HepG2 (cell line): ENCODE results near the gene FSD2. TPM values are rescaled to one million over a fixed set of nuclear protein-coding genes. Genes with fewer than 3 reads are reported as not detected.
A peak's percentile ranks its signal among the peaks of the same experiment; 100 is the strongest.

Experiments
- FOXK2 ChIP-seq: fragments of 450-650 bp; IDR thresholded peaks from 2 replicates; pipeline ENCODE4 v1.6.1; 2016
- GZF1 ChIP-seq: sonication (generic); formaldehyde crosslinking; IDR thresholded peaks from 2 replicates; pipeline ENCODE4 v1.5.1; 2020; ENCODE audit warnings: mild to moderate bottlenecking, missing genetic modification reagents
- IRF1 ChIP-seq: sonication (generic); formaldehyde crosslinking; IDR thresholded peaks from 2 replicates; pipeline ENCODE4 v1.4.0; 2020; ENCODE audit warnings: low read depth, mild to moderate bottlenecking, missing genetic modification reagents
- JUND ChIP-seq: sonication (generic); formaldehyde crosslinking; IDR thresholded peaks from 2 replicates; pipeline ENCODE4 v1.8.0; 2022; ENCODE audit warnings: mild to moderate bottlenecking, missing genetic modification reagents
- POGZ ChIP-seq: sonication (generic); formaldehyde crosslinking; IDR thresholded peaks from 2 replicates; pipeline ENCODE4 v1.4.0; 2020; ENCODE audit warnings: mild to moderate bottlenecking, missing genetic modification reagents
- RCOR2 ChIP-seq: IDR thresholded peaks from 2 replicates; pipeline ENCODE4 v1.6.1; 2016; ENCODE audit warnings: missing biosample characterization, missing genetic modification reagents
- SKIL ChIP-seq: sonication (generic); formaldehyde crosslinking; IDR thresholded peaks from 2 replicates; pipeline ENCODE4 v1.8.0; 2022; ENCODE audit warnings: missing genetic modification reagents, mild to moderate bottlenecking, moderate library complexity, borderline replicate concordance
- SP1 ChIP-seq, 2 experiments: fragments of 450-650 bp in 1 of 2; sonication (generic) in 1 of 2; formaldehyde crosslinking in 1 of 2; IDR thresholded peaks; 2 replicates each; pipeline versions ENCODE4 v1.4.0 to v1.6.1; 2016 to 2020; ENCODE audit warnings: missing genetic modification reagents in 1 of 2
- ZBTB33 ChIP-seq: sonication (generic); formaldehyde crosslinking; IDR thresholded peaks from 2 replicates; pipeline ENCODE4 v1.4.0; 2020; ENCODE audit warnings: missing genetic modification reagents
- ZBTB7A ChIP-seq: sonication (generic); formaldehyde crosslinking; IDR thresholded peaks from 2 replicates; pipeline ENCODE4 v1.8.0; 2022; ENCODE audit warnings: mild to moderate bottlenecking, missing genetic modification reagents
- ZNF552 ChIP-seq: sonication (generic); formaldehyde crosslinking; IDR thresholded peaks from 2 replicates; pipeline ENCODE4 v1.9.0; 2022; ENCODE audit warnings: missing genetic modification reagents, mild to moderate bottlenecking, borderline replicate concordance
- ZNF670 ChIP-seq: sonication (generic); formaldehyde crosslinking; IDR thresholded peaks from 2 replicates; pipeline ENCODE4 v1.8.0; 2022; ENCODE audit warnings: mild to moderate bottlenecking, missing genetic modification reagents, borderline replicate concordance
- ZSCAN31 ChIP-seq: sonication (generic); formaldehyde crosslinking; IDR thresholded peaks from 2 replicates; pipeline ENCODE4 v1.5.0; 2020; ENCODE audit warnings: low read depth, mild to moderate bottlenecking, missing genetic modification reagents
- ZZZ3 ChIP-seq: sonication (generic); formaldehyde crosslinking; IDR thresholded peaks from 2 replicates; pipeline ENCODE4 v1.4.0; 2020; ENCODE audit warnings: missing genetic modification reagents, mild to moderate bottlenecking, borderline replicate concordance
- polyA plus RNA-seq, 8 experiments: library from polyadenylated mRNA; depleted of rRNA in 3 of 8; stranded (reverse) in 7 of 8; unstranded in 1 of 8; fragments of >200 nt; fragmentation: Illumina TruSeq in 4 of 8; extraction: Trizol in 4 of 8; gene quantifications; 2 replicates each; pipeline versions ENCODE4 v1.2.1 to v1.2.3, GENCODE V29; 2011 to 2016; ENCODE audit warnings: low read depth in 4 of 8, missing spikeins in 1 of 8, mixed read lengths in 1 of 8; ENCODE audit not compliant: insufficient read depth in 1 of 8
- total RNA-seq, 5 experiments: library from RNA; depleted of rRNA; stranded (reverse); fragments of >200 nt; fragmentation: Illumina TruSeq; extraction: Trizol; gene quantifications; 2 replicates each; pipeline ENCODE4 v1.2.3, GENCODE V29; 2016; ENCODE audit warnings: low read depth in 1 of 5
- TF ChIP-seq, protein P1 (sequence below): sonication (generic); formaldehyde crosslinking; IDR thresholded peaks from 2 replicates; pipeline ENCODE4 v1.8.0; 2023; ENCODE audit warnings: mild to moderate bottlenecking, missing genetic modification reagents
- TF ChIP-seq, protein P2 (sequence below): sonication (generic); formaldehyde crosslinking; IDR thresholded peaks from 2 replicates; pipeline ENCODE4 v1.9.0; 2022; ENCODE audit warnings: missing genetic modification reagents, mild to moderate bottlenecking, borderline replicate concordance
- TF ChIP-seq, protein P3 (sequence below): sonication (generic); formaldehyde crosslinking; IDR thresholded peaks from 2 replicates; pipeline ENCODE4 v1.8.1; 2023; ENCODE audit warnings: mild to moderate bottlenecking, missing genetic modification reagents, borderline replicate concordance

The FSD2 gene
- total and polyA plus RNA-seq, 2 of the 13 experiments (the other 11 are each of a cell fraction or from before 2014, with no cell fraction given) = not detected

DNA sequence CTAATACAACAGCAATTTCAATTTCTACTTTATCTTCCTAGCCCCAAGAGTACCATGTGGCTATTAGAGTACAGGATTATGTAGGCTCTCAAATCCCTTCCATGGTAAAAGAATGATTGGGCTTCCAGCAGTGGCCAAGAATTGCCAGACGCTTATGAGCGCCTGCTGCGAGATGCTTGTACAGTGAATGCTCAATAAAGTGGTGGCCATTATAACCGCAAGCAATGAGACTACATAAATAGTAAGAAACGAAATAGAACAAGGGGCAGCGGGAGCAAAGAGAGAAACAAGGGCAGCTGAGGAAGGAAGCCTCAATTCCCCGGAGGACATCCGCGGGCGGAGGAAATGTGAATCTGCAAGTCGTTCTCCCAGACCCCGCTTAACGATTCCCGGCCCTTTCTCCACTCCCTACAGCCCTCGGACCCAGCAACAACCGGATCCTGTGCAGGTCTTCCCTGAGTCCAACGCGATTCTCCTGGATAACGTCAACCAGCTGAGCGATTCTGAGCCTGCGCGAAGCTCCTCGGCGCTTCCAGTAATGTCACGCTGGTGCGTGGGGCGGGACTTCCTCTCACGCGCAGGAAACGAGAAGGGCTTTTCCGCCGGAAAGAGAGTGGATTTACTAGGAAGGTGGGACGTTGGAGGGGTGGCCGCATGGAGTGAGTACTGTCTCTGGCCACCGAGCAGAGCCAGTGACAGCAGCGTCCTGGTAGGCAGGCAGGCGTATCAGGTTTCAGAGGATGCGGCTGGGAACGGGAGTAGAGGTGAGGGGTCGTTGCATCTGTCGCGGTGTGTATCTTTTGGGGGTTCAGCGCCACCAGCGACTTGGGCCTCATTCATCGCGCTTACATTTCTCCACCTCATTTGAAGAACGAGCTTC is 55.7 kb downstream of the FSD2 start (continued):
- TF ChIP-seq ZBTB7A (CRISPR knock-in tag) (peak; percentile 55; the same call in 1 of the 2 replicates), ZSCAN31 (CRISPR knock-in tag) (peak; percentile 79), ZBTB33 (CRISPR knock-in tag) (0 out of 2 replicates have a peak, but pooled peaks have one; percentile 11), RCOR2 (no peak), POGZ (peak; percentile 61; the same call in 1 of the 2 replicates), SKIL (CRISPR knock-in tag) (no peak), ZZZ3 (CRISPR knock-in tag) (peak; percentile 96; the same call in 1 of the 2 replicates), ZNF552 (CRISPR knock-in tag) (0 out of 2 replicates have a peak, but pooled peaks have one; percentile 25), JUND (CRISPR knock-in tag) (peak; percentile 47; the same call in 1 of the 2 replicates), FOXK2 (0 out of 2 replicates have a peak, but pooled peaks have one; percentile 10), GZF1 (CRISPR knock-in tag) (peak; percentile 77; the same call in 1 of the 2 replicates), SP1 (IDR thresholded peaks at IDR 0.05) (no peak), SP1 (CRISPR knock-in tag; IDR thresholded peaks at IDR 0.05) (peak; percentile 42; the same call in 1 of the 2 replicates), ZNF670 (0 out of 2 replicates have a peak, but pooled peaks have one; percentile 18), IRF1 (CRISPR knock-in tag) (no peak)
- TF ChIP-seq, protein P1, sequence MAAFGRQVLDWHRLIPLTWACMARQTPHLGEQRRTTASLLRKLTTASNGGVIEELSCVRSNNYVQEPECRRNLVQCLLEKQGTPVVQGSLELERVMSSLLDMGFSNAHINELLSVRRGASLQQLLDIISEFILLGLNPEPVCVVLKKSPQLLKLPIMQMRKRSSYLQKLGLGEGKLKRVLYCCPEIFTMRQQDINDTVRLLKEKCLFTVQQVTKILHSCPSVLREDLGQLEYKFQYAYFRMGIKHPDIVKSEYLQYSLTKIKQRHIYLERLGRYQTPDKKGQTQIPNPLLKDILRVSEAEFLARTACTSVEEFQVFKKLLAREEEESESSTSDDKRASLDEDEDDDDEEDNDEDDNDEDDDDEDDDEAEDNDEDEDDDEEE (CRISPR knock-in tag) = no peak
- TF ChIP-seq, protein P2, sequence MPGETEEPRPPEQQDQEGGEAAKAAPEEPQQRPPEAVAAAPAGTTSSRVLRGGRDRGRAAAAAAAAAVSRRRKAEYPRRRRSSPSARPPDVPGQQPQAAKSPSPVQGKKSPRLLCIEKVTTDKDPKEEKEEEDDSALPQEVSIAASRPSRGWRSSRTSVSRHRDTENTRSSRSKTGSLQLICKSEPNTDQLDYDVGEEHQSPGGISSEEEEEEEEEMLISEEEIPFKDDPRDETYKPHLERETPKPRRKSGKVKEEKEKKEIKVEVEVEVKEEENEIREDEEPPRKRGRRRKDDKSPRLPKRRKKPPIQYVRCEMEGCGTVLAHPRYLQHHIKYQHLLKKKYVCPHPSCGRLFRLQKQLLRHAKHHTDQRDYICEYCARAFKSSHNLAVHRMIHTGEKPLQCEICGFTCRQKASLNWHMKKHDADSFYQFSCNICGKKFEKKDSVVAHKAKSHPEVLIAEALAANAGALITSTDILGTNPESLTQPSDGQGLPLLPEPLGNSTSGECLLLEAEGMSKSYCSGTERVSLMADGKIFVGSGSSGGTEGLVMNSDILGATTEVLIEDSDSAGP = peak; percentile 84; the same call in 1 of the 2 replicates
- TF ChIP-seq, protein P3, sequence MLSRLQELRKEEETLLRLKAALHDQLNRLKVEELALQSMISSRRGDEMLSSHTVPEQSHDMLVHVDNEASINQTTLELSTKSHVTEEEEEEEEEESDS (CRISPR knock-in tag) = no peak
